Measurements from ENCODE around the gene PTTG2.
"Not testable (repeated sequence)": the region's sequence is repeated elsewhere in the genome, so short reads cannot be mapped to it uniquely, and the experiment has no call there.

PTTG2 gene

DNA sequence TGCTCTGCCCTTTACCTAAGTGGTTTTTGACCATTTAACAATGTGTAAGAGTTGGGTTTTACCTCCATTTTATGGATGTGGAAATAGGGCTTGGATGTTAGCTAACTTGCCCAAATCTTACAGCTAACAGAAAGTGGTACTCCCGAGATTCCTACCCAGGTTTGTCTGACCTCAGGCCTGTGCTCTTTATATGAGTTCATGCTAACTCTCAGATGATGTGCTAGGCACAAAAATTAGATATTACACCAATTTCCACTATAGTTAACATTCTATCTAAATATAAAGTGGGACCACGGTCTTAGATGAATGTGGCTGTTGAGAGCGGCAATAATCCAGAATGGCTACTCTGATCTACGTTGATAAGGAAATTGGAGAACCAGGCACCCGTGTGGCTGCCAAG is at the start of gene PTTG2:
Gene PTTG2 (plus strand): TSS at position 301 of the 400 bp plus-strand sequence. CDS start 37 bp downstream, at position 338.
- no peak for DNase-seq (ENCODE audit: low spot score)

DNA sequence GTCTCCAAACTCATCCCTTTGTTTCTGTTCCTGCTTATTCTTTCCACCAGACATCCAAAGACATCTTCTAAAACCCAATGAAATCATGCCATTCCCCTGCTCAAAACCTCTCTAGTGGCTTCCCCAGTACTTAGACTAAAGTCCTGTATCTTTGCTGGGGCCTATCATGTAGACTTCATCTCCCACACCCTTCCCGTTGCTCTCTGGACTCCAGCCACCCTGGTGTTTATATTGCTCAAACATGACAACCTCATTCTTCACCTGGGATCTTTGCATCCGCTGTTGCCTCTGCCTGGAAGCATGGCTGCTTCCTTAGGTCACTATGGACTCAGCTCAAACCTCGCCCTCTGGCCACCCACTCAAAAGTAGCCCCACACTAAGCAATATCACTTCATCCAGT is 45.7 kb upstream of the PTTG2 start:
- no peak for DNase-seq (ENCODE audit: low spot score)

DNA sequence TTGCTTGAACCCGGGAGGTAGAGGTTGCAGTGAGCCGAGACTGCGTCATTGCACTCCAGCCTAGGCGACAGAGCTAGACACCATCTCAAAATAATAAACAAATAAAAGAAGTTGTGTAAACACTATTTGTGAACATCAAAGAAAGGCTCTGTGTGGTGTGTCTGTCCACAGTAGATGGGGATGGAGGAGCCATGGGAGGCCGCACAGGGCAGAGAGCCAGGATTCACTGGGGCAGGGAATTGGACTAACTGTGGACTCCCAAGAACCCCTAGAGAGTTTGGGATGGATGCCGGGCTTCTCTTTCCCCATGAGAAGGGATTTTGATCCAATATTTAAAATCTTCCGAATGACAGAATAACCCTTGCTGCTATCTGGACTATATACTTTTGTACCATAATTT is 42.8 kb upstream of the PTTG2 start:
- DNase-seq (ENCODE audit: low spot score): no peak

GRCh38 chr4:37918653-37919052 is 41.5 kb upstream of the PTTG2 start:
- DNase-seq (ENCODE audit: low spot score): no peak

GRCh38 chr4:37922328-37922727 is 37.9 kb upstream of the PTTG2 start:
- no peak for DNase-seq (ENCODE audit: low spot score)

- DNase-seq (ENCODE audit: low spot score): not testable (repeated sequence)
Observed at GRCh38 chr4:37923089-37923488, 37.1 kb upstream of the PTTG2 start.

- no peak for DNase-seq (ENCODE audit: low spot score)
Observed at GRCh38 chr4:37924946-37925345, 35.3 kb upstream of the PTTG2 start.

- DNase-seq (ENCODE audit: low spot score): no peak
Observed at GRCh38 chr4:37927434-37927833, 32.8 kb upstream of the PTTG2 start.

GRCh38 chr4:37928426-37929416 is 31.5 kb upstream of the PTTG2 start:
- no peak for DNase-seq (ENCODE audit: low spot score)

DNA sequence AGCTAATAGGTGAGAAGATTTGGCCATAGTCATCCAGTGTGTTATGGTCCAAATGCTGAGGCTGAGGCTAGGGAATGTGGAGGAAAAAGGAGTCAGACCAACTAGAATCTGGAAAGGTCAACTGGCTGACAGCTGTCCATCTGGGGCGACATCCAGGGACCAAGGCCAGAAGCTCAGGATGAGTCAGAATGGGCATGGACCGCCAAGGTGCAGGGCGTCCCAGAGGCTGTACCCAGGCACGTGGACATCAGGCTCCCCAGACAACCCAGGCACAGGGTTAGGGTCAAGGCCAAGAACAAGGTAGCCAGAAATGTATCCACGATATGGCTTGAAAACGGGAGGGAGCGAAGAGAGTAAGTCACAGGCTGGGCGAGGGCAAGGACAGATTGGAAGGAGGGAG is 26.1 kb upstream of the PTTG2 start:
- DNase-seq (ENCODE audit: low spot score): no peak

- DNase-seq (ENCODE audit: low spot score): no peak
Observed at GRCh38 chr4:37934609-37935008, 25.6 kb upstream of the PTTG2 start.

DNA sequence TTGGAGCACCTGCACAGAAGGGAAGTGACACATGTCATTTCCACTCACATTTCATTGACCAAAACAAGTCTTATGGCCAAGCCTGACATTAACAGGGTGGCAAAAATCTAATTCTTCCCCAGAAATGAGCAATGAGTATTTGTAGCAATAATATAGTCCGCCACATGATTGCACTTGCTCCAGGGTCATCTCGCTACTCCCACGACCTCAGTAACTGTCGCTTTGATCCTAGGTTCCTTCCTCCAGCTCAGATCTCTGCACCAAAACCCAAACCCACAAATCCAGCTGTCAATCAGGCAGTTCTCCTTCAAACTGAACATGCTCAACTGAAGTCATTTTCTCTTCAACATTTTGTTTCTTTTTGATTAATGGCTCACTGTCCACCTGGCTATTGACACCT is 25.2 kb upstream of the PTTG2 start:
- no peak for DNase-seq (ENCODE audit: low spot score)

GRCh38 chr4:37936889-37937498 is 23.2 kb upstream of the PTTG2 start:
- DNase-seq (ENCODE audit: low spot score): no peak

DNA sequence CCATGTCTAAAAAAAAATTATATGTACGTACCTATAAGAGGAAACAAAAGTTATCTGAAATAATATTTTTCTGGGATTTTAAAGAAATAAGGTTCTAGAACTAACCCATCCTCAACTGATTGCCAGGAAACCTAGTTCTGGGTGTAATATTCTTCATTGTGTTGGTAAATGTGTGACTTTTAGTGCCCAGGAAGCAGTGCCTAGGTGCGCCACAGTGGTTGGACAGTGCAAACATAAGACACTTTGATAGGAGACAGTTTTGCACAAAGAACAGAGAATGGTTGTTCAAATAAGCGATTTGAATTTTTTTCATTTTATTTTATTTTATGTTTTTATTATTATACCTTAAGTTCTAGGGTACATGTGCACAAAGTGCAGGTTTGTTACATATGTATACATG is 22.0 kb upstream of the PTTG2 start:
- no peak for DNase-seq (ENCODE audit: low spot score)

- no peak for DNase-seq (ENCODE audit: low spot score)
Observed at GRCh38 chr4:37946503-37947179, 13.6 kb upstream of the PTTG2 start.

- DNase-seq (ENCODE audit: low spot score): no peak
Observed at GRCh38 chr4:37948542-37948941, 11.7 kb upstream of the PTTG2 start.

- DNase-seq (ENCODE audit: low spot score): no peak
Observed at GRCh38 chr4:37949636-37950426, 10.4 kb upstream of the PTTG2 start.

DNA sequence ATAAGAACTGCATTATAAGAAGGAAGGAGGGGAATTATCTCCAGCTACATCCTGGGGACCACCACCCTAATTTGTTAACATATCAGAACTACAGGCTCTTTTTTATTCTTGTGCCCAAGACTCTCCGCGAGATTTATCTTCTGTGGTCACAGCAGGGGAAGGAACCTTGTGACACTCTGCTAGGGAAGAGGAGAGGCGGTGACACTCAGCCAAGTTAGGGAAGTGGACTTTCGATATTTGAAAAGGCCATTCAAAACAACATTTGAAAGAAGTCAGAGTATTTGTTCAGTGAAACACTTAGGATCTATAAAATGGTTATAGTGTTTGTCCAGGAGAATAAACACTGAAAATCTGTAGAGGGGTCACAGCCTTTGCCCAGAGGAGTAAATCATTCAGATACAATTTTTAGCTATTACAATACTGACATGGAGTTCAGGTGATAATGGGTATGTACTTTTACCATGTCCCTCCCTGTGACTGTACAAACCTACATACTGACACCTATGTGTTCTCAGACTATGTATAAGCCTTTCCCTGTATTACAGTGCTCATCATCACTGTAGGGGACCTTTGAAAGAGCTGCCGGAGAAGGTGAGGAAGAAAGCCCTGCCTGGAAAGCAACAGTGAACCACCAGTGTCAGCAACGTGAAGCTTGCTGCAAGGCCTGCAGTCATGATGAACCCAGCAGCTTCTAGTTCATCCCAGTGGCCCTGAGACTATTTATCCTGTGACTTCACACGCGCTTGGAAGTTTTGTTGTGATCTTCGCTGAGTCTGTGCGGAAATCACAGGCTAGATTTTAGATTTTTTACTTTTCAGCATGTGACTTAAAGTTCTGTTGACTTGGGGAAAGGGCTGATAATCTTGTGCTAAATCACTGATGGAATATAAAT is 8.5 kb upstream of the PTTG2 start:
- no peak for DNase-seq (ENCODE audit: low spot score)

DNA sequence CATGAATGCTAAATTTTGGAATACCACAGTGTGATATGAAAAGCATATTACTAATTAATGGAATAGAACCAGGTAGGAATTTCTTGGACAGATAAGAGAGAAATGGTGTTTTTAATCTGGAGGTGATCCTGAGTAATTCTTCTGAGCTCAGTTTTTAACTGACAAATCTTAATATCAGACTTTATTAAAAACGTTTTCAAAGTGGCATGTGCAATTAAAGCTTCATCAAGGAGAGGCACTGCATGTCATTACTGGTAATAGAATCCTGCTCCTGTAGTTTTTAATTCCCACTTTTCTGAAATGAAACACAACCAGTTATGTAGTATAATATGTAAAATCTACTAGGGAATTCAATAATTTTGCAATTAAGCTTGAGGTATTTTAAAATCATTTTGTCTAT is 7.0 kb upstream of the PTTG2 start:
- DNase-seq (ENCODE audit: low spot score): no peak

- no peak for DNase-seq (ENCODE audit: low spot score)
Observed at GRCh38 chr4:37953620-37954293, 6.4 kb upstream of the PTTG2 start.
